Panc1 (cell line): Measurements from ENCODE around the gene TEX261. TPM values are rescaled to one million over a fixed set of nuclear protein-coding genes. Genes with fewer than 3 reads are reported as not detected.

Source experiments
- ATAC-seq: fragments of 200-7000 bp; cut with Tn5 transposase; 2 replicates; pipeline ENCODE4 v1.9.1; 2020; ENCODE audit warnings: mild to moderate bottlenecking, moderate library complexity
- BruUV-seq: library from RNA; stranded (reverse); fragments of 400-500 nt; replicated peaks from 2 replicates; lab custom pipeline; 2021; lab: Mats Ljungman, UMichigan
- CTCF ChIA-PET: fragments of 300-600 bp; sonication (Branson Sonifier 250); formaldehyde crosslinking; loops from one replicate; lab custom pipeline; 2022; ENCODE audit warnings: antibody characterized with exemption; lab: Charles Lee
- POLR2A ChIA-PET: fragments of 300-600 bp; sonication (Branson Sonifier 250); formaldehyde crosslinking; loops from one replicate; lab custom pipeline; 2022; ENCODE audit warnings: antibody characterized with exemption; lab: Charles Lee
- DNase-seq: peaks from one replicate; pipeline ENCODE4 v3.0.0-alpha.2; 2010; ENCODE audit warnings: low read depth, low spot score
- H3K27ac ChIP-seq: 2 replicates; pipeline ENCODE4 v1.5.1; 2011; ENCODE audit warnings: mild to moderate bottlenecking, low read length, inconsistent platforms
- H3K27me3 ChIP-seq: fragments of 200-500 bp; sonication (Bioruptor generic); 2 replicates; pipeline ENCODE4 v1.6.0; 2014; ENCODE audit warnings: low read length, inconsistent platforms; ENCODE audit not compliant: control insufficient read depth, insufficient read depth
- H3K36me3 ChIP-seq: fragments of 200-500 bp; sonication (Bioruptor generic); 2 replicates; pipeline ENCODE4 v1.5.1; 2014; ENCODE audit warnings: inconsistent platforms, mild to moderate bottlenecking, low read length, moderate library complexity; ENCODE audit not compliant: control insufficient read depth, insufficient read depth
- H3K4me1 ChIP-seq: 2 replicates; pipeline ENCODE4 v1.5.1; 2011; ENCODE audit warnings: inconsistent platforms, mild to moderate bottlenecking, low read length, moderate library complexity; ENCODE audit not compliant: control insufficient read depth, insufficient read depth
- H3K4me3 ChIP-seq, 2 experiments: 2 replicates each; pipeline ENCODE4 v1.5.1; 2011 to 2012; ENCODE audit warnings: low read depth in 2 of 2, low read length in 2 of 2, mild to moderate bottlenecking in 2 of 2, inconsistent platforms in 1 of 2, moderate library complexity in 1 of 2
- H3K9me3 ChIP-seq: fragments of 200-500 bp; sonication (Bioruptor generic); 2 replicates; pipeline ENCODE4 v1.5.1; 2014; ENCODE audit warnings: low read depth, mild to moderate bottlenecking, inconsistent platforms, low read length, moderate library complexity; ENCODE audit not compliant: control insufficient read depth, insufficient read depth
- POLR2AphosphoS5 ChIP-seq: IDR thresholded peaks from 2 replicates; pipeline ENCODE4 v1.6.1; 2012; ENCODE audit warnings: mild to moderate bottlenecking, low read depth, low read length, moderate library complexity
- REST ChIP-seq, 2 experiments: IDR thresholded peaks; 2 replicates each; pipeline ENCODE4 v1.6.1; 2011 to 2012; ENCODE audit warnings: low read depth in 2 of 2, control low read depth in 1 of 2, low read length in 1 of 2, mild to moderate bottlenecking in 1 of 2, moderate library complexity in 1 of 2; ENCODE audit not compliant: insufficient read depth in 1 of 2
- SIN3A ChIP-seq: IDR thresholded peaks from 2 replicates; pipeline ENCODE4 v1.6.1; 2012; ENCODE audit warnings: low read depth, mild to moderate bottlenecking, low read length, moderate library complexity, borderline replicate concordance; ENCODE audit not compliant: insufficient read depth
- TCF7L2 ChIP-seq: IDR thresholded peaks from 2 replicates; pipeline ENCODE4 v1.6.1; 2011; ENCODE audit warnings: mild to moderate bottlenecking, low read depth, low read length, inconsistent platforms
- in situ Hi-C: cut with HindIII; loops from 2 replicates; pipeline ENCODE4 v1.10.0; 2016; ENCODE audit warnings: low sequenced_read_pairs, low pct_unique_long_range_greater_than_20kb
- intact Hi-C: fragments of 100-400 bp; cut with micrococcal nuclease; formaldehyde crosslinking; loops from one replicate; pipeline ENCODE4 v1.10.0; 2022; ENCODE audit not compliant: unreplicated experiment
- total RNA-seq: library from RNA; stranded (reverse); gene quantifications from one replicate; pipeline ENCODE4 v1.2.1, GENCODE V29; 2021; ENCODE audit not compliant: unreplicated experiment
- TF ChIP-seq, protein P1 (sequence below): fragments of 450-650 bp; IDR thresholded peaks from 2 replicates; pipeline ENCODE4 v1.5.1; 2017; ENCODE audit warnings: mild to moderate bottlenecking

TEX261 gene
- total RNA-seq, 1 experiment from 2014 or later: 64.9 TPM

GRCh38 chr2:71006323-71006722 is 11.7 kb upstream of the TEX261 start:
- H3K36me3 ChIP-seq: no peaks in the 10 kb centered on the region
- ATAC-seq: no peak
- no peak overlapping the region for H3K27ac ChIP-seq
- ChIA-PET CTCF (interaction anchor here (0.5 kb wide), 1 partner anchor 92 kb away, joined by 7 read pairs; no protein-coding TSS in a partner anchor), POLR2A (no interaction called here)
- TF ChIP-seq TCF7L2: no peak
- no peak for TF ChIP-seq REST (IDR thresholded peaks at IDR 0.05; ENCODE audit: insufficient read depth in 1 of 2, low read depth in 2 of 2, low read length in 1 of 2)
- no peak for TF ChIP-seq POLR2AphosphoS5
- TF ChIP-seq, protein P1, sequence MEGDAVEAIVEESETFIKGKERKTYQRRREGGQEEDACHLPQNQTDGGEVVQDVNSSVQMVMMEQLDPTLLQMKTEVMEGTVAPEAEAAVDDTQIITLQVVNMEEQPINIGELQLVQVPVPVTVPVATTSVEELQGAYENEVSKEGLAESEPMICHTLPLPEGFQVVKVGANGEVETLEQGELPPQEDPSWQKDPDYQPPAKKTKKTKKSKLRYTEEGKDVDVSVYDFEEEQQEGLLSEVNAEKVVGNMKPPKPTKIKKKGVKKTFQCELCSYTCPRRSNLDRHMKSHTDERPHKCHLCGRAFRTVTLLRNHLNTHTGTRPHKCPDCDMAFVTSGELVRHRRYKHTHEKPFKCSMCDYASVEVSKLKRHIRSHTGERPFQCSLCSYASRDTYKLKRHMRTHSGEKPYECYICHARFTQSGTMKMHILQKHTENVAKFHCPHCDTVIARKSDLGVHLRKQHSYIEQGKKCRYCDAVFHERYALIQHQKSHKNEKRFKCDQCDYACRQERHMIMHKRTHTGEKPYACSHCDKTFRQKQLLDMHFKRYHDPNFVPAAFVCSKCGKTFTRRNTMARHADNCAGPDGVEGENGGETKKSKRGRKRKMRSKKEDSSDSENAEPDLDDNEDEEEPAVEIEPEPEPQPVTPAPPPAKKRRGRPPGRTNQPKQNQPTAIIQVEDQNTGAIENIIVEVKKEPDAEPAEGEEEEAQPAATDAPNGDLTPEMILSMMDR: no peak
- TF ChIP-seq SIN3A: no peak
- no TSS peak for BruUV-seq
- no peak for DNase-seq
- H3K4me1 ChIP-seq: no peaks in the 10 kb centered on the region
- no peaks in the 10 kb centered on the region for H3K9me3 ChIP-seq
- intact Hi-C loops: no loop called here
- no peak overlapping the region for H3K4me3 ChIP-seq
- no peaks in the 10 kb centered on the region for H3K27me3 ChIP-seq
- in situ Hi-C loops: no loop called here

DNA sequence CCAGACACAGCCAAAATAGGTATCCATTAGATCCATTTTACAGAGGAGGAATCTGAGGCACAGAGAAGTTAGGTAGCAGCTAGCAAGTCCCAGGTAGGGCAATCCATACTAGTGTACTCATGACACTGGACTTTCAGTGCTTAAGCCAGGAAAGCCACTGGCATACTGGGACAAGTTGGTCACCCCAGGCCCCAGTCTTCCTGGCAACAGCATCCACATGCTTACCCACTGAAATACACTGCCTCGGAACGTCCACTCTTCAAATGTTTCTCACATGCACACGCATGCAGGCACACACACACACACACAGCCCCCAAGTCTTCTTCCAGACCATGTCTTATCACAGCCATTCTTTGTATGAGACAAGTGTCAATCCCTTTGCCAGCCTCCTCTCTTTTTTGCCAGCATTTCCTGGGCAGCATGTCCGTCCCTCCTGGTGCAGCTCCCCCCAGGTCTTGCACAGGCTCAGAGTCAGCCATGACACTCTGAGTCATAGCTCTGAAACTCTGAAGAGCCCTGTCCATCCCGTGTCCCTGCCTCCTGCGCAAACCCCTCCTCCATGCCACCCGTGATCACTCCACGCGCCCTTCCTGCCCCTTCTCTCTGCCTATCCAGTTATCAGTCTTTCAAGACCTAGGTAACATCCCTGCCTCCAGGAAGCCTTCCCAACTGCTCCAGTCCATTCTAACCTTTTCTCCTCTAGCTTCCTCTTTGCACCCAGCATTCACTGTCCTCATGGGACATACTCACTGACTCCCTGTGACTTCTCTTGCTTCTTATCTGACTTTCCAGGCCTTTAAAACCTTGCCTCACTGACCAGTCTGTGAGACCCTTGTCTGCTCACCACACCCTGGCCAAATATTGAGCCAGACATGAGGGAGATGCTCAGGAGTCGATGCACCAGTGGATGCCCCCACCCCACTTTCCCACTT is 10.9 kb upstream of the TEX261 start:
- TF ChIP-seq REST (IDR thresholded peaks at IDR 0.05; ENCODE audit: insufficient read depth in 1 of 2, low read depth in 2 of 2, low read length in 1 of 2) (no peak), TCF7L2 (no peak), POLR2AphosphoS5 (no peak), SIN3A (no peak)
- TF ChIP-seq, protein P1: no peak
- no peak for DNase-seq
- ATAC-seq: no peak
- intact Hi-C loops (no loop called here), in situ Hi-C loops (no loop called here)
- no peaks in the 10 kb centered on the region for H3K4me1 ChIP-seq
- BruUV-seq: no TSS peak
- no peak overlapping the region for H3K27ac ChIP-seq
- ChIA-PET CTCF (no interaction called here), POLR2A (no interaction called here)
- H3K4me3 ChIP-seq: no peak overlapping the region
- H3K27me3 ChIP-seq: no peaks in the 10 kb centered on the region
- H3K9me3 ChIP-seq: no peaks in the 10 kb centered on the region
- no peaks in the 10 kb centered on the region; the same call in 1 of the 2 replicates for H3K36me3 ChIP-seq
